Measurements from ENCODE around the gene SMARCA4.
A peak's percentile ranks its signal among the peaks of the same experiment; 100 is the strongest.
"Not testable (repeated sequence)": the region's sequence is repeated elsewhere in the genome, so short reads cannot be mapped to it uniquely, and the experiment has no call there.

Gene SMARCA4

DNA sequence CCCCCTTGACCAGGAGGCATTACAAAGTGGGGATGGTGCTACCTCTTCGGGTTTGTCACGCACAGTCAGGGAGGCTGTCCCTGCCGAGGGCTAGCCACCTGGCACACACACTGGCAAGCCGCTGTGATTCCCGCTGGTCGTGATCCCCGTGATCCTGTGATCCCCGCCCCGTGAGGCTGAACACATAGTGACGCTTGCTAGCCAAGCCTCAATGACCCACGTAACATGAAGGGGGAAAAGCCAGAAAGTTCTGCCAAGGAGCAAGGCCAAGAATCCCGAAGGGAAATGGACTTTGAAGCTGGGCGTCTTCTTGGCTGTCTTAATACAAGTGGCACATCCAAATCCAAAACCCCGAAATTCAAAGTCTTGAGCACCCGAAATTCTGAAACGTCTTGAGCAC lies 142.1 kb downstream of the SMARCA4 start:
- ChIA-PET CTCF (no interaction called here), POLR2A (no interaction called here)
- H3K9me3 ChIP-seq (ENCODE audit: control insufficient read depth, insufficient read depth, low read depth, low read length): no peaks in the 10 kb centered on the region
- no peak overlapping the region for H3K27ac ChIP-seq (ENCODE audit: extremely low read depth, low read depth, low read length)
- H3K4me3 ChIP-seq (ENCODE audit: low read depth, low read length): no peak overlapping the region
- H3K4me1 ChIP-seq (ENCODE audit: control insufficient read depth, insufficient read depth, low read length): no peaks in the 10 kb centered on the region
- H3K36me3 ChIP-seq (ENCODE audit: control insufficient read depth in 2 of 2, insufficient read depth in 1 of 2, low read length in 2 of 2): peaks cover 23 to 53% of the 10 kb centered on the region in 2 experiments; a peak in 2 of 3 replicates
- TF ChIP-seq FEZF1 (tag by site-specific recombination; IDR thresholded peaks at IDR 0.05) (no peak), ZNF776 (tag by site-specific recombination; IDR thresholded peaks at IDR 0.05; ENCODE audit: borderline replicate concordance) (no peak)

- not testable (repeated sequence) for H3K27ac ChIP-seq (ENCODE audit: extremely low read depth, low read depth, low read length); H3K4me1 ChIP-seq (ENCODE audit: control insufficient read depth, insufficient read depth, low read length); H3K4me3 ChIP-seq (ENCODE audit: low read depth, low read length); H3K9me3 ChIP-seq (ENCODE audit: control insufficient read depth, insufficient read depth, low read depth, low read length)
- H3K36me3 ChIP-seq (ENCODE audit: control insufficient read depth in 2 of 2, insufficient read depth in 1 of 2, low read length in 2 of 2): peaks cover 27 to 52% of the 10 kb centered on the region in 2 experiments
- ChIA-PET POLR2A (interaction anchor here (0.6 kb wide), 1 partner anchor 735 kb away, joined by 3 read pairs; no protein-coding TSS in a partner anchor), CTCF (interaction anchor here (0.6 kb wide), 1 partner anchor 1674 kb away, joined by 5 read pairs; no protein-coding TSS in a partner anchor)
Measured at GRCh38 chr19:11103667-11104066, 142.8 kb downstream of the SMARCA4 start.

DNA sequence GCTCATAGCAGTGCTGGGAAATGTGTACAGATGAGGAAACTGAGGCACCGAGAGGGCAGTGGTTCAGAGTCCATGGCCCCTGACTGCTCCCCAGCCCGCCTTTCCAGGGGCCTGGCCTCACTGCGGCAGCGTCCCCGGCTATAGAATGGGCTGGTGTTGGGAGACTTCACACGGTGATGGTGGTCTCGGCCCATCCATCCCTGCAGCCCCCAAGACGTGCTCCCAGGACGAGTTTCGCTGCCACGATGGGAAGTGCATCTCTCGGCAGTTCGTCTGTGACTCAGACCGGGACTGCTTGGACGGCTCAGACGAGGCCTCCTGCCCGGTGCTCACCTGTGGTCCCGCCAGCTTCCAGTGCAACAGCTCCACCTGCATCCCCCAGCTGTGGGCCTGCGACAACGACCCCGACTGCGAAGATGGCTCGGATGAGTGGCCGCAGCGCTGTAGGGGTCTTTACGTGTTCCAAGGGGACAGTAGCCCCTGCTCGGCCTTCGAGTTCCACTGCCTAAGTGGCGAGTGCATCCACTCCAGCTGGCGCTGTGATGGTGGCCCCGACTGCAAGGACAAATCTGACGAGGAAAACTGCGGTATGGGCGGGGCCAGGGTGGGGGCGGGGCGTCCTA lies 144.3 kb downstream of the SMARCA4 start:
- CTCF ChIA-PET: interaction anchor here (0.7 kb wide), 1 partner anchor 20 kb away, joined by 3 read pairs; no protein-coding TSS in a partner anchor
- Histone ChIP-seq H3K27ac (ENCODE audit: extremely low read depth, low read depth, low read length) (no peak overlapping the region), H3K9me3 (ENCODE audit: control insufficient read depth, insufficient read depth, low read depth, low read length) (no peaks in the 10 kb centered on the region), H3K4me3 (ENCODE audit: low read depth, low read length) (no peak overlapping the region), H3K4me1 (ENCODE audit: control insufficient read depth, insufficient read depth, low read length) (no peaks in the 10 kb centered on the region), H3K36me3 (ENCODE audit: control insufficient read depth in 2 of 2, insufficient read depth in 1 of 2, low read length in 2 of 2) (peaks cover 28 to 55% of the 10 kb centered on the region in 2 experiments)
- POLR2A ChIA-PET: no interaction called here
- no peak for TF ChIP-seq ZNF133 (tag by site-specific recombination; IDR thresholded peaks at IDR 0.05)
- TF ChIP-seq KLF9 (tag by site-specific recombination; IDR thresholded peaks at IDR 0.05; ENCODE audit: low read depth): no peak
- TF ChIP-seq ZNF580 (tag by site-specific recombination; IDR thresholded peaks at IDR 0.05): no peak
- no peak for TF ChIP-seq TCF7L2 (IDR thresholded peaks at IDR 0.05; ENCODE audit: borderline replicate concordance, low read depth, low read length)
- TF ChIP-seq ZFP37 (tag by site-specific recombination; IDR thresholded peaks at IDR 0.05): no peak

DNA sequence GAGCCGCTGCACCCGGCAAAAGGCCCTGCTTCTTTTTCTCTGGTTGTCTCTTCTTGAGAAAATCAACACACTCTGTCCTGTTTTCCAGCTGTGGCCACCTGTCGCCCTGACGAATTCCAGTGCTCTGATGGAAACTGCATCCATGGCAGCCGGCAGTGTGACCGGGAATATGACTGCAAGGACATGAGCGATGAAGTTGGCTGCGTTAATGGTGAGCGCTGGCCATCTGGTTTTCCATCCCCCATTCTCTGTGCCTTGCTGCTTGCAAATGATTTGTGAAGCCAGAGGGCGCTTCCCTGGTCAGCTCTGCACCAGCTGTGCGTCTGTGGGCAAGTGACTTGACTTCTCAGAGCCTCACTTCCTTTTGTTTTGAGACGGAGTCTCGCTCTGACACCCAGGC lies 145.6 kb downstream of the SMARCA4 start:
- Histone ChIP-seq H3K9me3 (ENCODE audit: control insufficient read depth, insufficient read depth, low read depth, low read length) (no peaks in the 10 kb centered on the region), H3K36me3 (ENCODE audit: control insufficient read depth in 2 of 2, insufficient read depth in 1 of 2, low read length in 2 of 2) (peaks cover 34 to 52% of the 10 kb centered on the region in 2 experiments), H3K27ac (ENCODE audit: extremely low read depth, low read depth, low read length) (no peak overlapping the region), H3K4me3 (ENCODE audit: low read depth, low read length) (no peak overlapping the region), H3K4me1 (ENCODE audit: control insufficient read depth, insufficient read depth, low read length) (no peaks in the 10 kb centered on the region)
- TF ChIP-seq ZBTB20 (tag by site-specific recombination; IDR thresholded peaks at IDR 0.05) (no peak), SCRT2 (tag by site-specific recombination; IDR thresholded peaks at IDR 0.05) (peak; percentile 83), ZNF324 (tag by site-specific recombination; IDR thresholded peaks at IDR 0.05) (no peak), SCRT1 (tag by site-specific recombination; IDR thresholded peaks at IDR 0.05; ENCODE audit: borderline replicate concordance) (peak; percentile 69; the same call in 1 of the 2 replicates), KLF10 (tag by site-specific recombination; IDR thresholded peaks at IDR 0.05) (no peak)
- POLR2A ChIA-PET: no interaction called here
- CTCF ChIA-PET: no interaction called here

DNA sequence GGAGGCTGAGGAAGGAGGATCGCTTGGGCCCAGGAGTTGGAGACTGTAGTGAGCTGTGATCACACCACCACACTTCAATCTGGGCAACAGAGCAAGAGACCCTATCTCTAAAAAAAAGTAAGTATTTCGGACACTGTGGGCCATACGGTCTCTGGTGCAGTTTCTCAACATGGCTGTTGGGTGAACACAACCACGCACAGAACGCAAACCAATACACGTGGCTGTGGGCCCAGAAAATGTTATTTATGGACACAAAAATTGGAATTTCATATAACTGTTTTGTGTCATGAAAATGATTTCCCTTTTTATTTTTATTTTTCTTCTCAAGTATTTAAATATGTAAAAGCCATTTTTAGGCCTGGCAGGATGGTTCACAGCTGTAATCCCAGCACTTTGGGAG lies 147.9 kb downstream of the SMARCA4 start:
- Histone ChIP-seq H3K9me3 (ENCODE audit: control insufficient read depth, insufficient read depth, low read depth, low read length) (no peaks in the 10 kb centered on the region), H3K27ac (ENCODE audit: extremely low read depth, low read depth, low read length) (no peak overlapping the region), H3K4me3 (ENCODE audit: low read depth, low read length) (no peak overlapping the region), H3K36me3 (ENCODE audit: control insufficient read depth in 2 of 2, insufficient read depth in 1 of 2, low read length in 2 of 2) (peaks cover 38 to 62% of the 10 kb centered on the region in 2 experiments), H3K4me1 (ENCODE audit: control insufficient read depth, insufficient read depth, low read length) (no peaks in the 10 kb centered on the region)
- TF ChIP-seq ZNF670 (tag by site-specific recombination; IDR thresholded peaks at IDR 0.05; ENCODE audit: low read depth) (no peak), GLIS1 (tag by site-specific recombination; IDR thresholded peaks at IDR 0.05) (no peak), KLF7 (tag by site-specific recombination; IDR thresholded peaks at IDR 0.05; ENCODE audit: borderline replicate concordance) (no peak), ZNF626 (tag by site-specific recombination; IDR thresholded peaks at IDR 0.05) (no peak), OSR2 (tag by site-specific recombination; IDR thresholded peaks at IDR 0.05) (no peak)
- POLR2A ChIA-PET: no interaction called here
- CTCF ChIA-PET: interaction anchor here (0.6 to 2.2 kb wide), 2 partner anchors 17 to 42 kb away, joined by 3 to 8 read pairs; no protein-coding TSS in a partner anchor

Data from HEK293 (cell line).